NK-92 (cell line): ENCODE data around the gene FAM219A.

Experiments used
- DNase-seq: peaks from one replicate; lab custom pipeline; 2025; ENCODE audit not compliant: unreplicated experiment; lab: John Stamatoyannopoulos, UW

Gene FAM219A, protein sequence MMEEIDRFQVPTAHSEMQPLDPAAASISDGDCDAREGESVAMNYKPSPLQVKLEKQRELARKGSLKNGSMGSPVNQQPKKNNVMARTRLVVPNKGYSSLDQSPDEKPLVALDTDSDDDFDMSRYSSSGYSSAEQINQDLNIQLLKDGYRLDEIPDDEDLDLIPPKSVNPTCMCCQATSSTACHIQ

DNA sequence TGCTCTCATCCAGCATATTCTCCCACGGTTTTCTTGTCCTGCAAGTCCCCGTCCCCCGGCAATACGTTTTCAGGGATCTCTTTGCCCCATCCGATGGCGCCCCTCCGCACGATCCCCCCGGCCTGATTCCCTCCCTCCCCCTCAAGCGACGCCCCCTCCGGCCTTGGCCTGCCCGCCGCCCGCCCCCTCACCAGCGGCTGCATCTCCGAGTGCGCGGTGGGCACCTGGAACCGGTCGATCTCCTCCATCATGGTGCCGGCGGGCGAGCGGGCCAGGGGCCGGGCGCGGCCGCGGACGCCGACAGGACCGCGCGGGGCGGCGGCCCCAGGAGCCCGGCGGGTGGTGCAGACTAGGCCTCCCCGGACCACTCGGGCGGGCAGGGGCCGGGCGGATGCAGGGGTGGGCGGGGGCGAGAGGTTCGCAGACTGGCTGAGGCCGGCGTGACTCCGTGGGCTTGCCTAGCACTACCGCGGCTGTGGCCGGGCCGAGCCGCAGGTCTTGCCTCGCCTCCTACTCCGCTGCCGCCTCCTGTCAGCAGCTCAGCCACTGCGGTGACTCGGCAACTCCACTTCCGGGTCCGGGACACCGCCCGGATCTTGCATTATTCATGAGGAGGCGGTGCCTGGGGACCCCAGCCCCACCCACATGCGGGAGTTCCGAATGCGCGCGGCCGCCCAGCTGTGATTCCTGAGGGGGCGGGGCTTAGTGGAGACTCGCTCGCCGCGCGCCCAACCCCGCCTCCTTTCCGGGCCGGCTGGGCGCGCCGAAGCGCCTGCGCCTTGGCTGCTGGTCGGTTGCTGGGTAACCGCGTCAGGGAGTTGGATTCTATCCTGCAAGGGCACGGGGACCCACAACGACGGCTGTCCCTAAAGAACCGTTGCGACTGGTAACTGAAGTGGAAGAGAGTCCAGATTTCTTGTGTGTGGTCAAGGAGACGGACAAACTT lies at the start of gene FAM219A, which contains the start of gene DNAI1:
Gene FAM219A, minus strand, starts transcription at position 558 of the 946 bp plus-strand sequence. Its CDS starts 307 bp downstream, at position 251.
Gene DNAI1, plus strand, starts transcription at position 793 of the 946 bp plus-strand sequence. CDS start 201 bp downstream, outside the sequence.
- peak; percentile 89 for DNase-seq

DNA sequence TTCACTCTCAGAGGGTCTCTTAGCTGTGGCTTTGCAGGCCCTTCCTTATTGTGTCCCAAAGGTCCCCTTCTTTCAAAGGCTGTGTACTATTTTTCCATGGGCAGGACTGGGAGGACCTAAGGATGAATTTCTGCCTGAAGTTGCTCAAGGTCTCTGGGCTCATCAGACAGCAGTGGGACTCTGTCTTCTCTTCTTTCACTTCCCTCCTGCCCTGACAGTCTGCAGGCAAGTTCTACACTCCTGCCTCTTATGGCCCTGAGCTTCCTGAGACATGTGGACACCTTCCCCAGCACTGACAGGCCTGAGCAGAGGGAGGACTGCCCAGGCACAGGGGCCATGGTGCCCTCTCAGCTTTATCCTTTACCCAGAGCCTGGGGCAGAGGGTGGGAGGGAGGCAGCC lies 49.6 kb upstream of the FAM219A start:
- no peak for DNase-seq

DNA sequence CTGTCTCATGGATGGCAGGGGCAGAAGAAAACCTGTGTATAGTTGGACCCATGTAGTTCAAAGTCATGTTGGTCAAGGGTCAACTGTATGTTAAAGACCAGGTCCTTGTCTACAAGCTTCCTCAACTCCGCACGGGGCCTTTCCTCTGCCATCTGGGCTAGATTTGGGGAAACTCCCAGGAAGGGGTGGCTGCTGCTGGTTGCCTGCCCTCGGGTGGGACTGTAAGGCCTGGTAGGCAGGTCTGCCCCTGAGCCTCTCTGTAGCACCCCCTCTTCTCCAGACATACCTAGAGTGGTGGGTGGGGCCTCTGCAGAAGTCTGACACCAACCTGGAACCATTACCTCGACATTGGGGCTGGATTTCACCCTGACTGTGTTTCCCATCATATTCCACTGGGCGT lies 49.2 kb upstream of the FAM219A start:
- no peak for DNase-seq

DNA sequence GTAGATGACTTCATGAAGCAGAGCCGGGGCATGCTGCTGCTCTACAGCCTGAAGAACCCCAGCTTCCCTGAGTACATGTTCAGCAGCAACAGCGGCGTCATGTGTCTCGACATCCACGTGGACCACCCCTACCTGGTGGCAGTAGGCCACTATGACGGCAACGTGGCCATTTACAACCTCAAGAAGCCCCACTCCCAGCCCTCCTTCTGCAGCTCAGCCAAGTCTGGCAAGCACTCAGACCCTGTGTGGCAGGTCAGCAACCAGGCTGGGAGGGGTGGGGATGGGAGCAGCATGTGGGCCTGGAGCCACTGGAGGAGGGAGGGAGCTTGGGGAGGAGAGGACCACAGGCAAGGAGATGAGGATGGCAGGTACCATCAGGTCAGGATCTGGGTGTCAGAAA lies 48.3 kb upstream of the FAM219A start:
- no peak for DNase-seq

DNA sequence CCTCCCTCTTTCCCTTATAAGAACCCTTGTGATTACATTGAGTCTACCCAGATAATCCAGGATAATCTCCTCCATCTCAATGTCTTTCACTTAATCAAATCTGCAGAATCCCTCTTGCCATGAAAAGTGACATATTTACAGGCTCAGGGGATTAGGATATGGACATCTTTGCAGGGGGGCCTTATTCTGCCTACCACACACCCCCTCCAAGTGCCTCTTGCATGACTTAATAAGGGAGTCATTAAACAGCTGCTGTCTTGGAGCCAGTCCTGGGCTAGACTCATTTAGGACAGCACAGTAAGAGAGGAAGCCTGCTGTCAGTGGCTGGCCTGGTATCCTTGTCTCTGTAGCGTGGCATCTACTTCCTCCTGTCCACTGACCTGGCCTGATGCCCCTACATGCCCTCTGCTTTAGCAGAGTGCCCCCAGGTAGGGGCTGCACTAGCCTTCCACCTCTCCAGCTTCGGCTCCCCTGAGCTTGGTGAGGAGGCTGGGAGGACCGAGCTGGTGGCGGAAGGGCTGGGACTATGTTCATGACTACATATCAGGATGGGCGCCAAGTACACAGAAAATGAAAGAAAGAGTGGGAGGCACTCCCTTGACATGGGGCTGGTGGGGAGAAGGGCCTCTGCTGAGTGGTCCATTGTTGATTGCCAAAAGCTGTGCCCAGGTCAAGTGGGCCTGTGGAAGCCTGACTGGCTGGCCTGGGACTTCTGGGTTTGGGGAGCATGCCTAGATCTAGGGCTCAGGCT lies 47.2 kb upstream of the FAM219A start:
- DNase-seq = no peak

DNA sequence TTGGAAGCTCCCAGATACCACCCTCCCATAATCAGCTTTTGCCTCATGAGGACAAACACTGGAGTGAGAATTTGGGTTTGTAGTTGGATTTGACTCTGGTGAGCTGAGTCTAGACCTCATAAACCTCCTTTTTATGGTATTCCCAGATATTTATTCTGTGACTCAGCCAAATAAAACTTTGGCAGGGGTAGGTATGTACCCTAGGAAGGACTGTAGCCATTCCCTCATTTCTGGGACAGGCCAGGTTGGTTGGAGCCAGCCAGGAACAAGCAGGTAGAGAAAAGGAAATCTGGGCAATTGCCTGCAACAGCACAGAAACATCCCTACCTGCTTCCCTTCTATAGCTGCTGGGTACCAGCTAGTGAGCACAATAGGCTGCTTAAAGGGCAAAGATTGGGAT lies 45.0 kb upstream of the FAM219A start:
- DNase-seq = no peak

DNA sequence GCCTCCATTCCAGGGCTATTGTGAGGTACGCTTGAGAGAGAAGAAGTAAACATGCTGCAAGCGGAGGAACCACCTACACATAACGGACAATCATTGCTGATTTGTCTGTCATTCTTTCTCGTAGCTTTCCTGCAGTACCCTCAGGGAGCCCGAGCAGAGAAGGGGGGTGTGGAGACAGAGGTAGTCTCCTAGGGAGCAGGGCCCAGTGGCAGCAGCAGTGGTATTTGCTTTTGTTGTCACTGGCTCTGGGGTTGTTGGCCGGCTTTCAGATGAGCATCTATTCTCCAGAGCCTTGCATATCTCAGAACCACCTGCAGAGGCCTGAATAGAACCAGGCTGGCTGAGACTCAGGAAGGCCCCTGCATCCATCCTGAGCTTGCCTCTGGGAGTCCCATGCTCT lies 44.5 kb upstream of the FAM219A start:
- no peak for DNase-seq

DNA sequence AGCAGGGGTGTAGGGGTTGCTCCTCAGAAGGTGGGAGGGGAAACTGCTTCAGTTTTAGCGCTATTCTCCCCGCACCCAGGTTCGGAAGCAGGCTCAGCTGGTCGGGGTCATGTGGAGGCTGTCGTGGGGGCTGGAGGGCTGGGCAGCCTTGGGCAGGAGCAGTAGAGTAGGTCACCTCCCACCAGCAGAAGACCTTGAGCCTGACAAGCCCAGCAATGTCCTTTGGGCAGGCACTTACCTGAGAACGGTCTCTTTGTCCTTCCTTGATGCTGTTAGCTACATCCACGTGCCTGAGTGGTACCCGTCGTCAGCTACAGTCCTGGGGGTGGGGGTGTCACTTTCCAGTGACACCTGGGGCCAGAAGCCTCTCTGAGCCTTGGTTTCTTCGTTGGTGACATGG lies 44.1 kb upstream of the FAM219A start:
- no peak for DNase-seq

DNA sequence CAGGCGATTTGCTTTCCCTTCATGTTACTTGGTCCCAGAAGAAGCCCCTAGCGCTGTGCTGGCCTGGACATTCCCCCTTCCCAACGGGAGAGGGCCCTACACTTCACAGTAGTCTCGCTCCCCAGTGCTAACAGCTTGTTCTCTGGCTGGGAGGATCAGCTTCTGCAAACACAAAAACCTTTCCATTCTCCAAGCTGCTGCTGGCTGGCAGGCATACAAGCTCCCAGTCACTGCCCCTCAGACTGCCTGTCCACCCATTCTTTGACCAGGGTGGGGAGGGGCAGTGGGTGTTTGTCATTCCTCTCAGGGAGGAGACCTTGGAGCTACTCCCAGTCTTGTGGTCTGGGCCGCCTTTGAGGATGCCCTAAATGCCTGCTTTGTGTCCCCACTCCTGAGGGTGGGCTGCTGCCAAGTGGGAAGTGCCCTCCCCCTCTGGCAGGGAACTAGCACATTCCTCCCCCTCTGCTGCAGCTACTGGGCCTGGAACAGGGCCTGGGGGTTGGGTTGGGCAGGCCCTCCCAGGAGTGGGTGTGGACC lies 43.6 kb upstream of the FAM219A start:
- DNase-seq = no peak

DNA sequence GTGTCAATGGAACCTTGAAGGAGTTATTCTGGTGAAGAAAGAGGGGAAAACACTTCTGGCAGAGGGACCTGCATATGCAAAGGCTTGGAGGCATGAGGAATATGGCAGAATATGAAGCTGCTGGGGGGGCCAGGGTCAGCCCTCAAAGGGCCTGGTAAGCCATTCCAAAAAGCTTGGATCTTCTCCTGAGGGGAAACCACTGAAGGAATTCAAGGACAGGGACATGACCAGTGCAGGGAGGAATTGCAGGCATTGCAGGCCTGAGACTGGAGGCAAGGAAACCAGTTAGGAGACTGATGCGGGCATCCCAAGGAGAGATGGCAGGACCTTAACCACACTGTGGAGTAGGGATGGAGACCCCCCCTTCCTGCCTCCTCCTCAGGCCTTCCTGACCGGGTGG lies 43.0 kb upstream of the FAM219A start:
- DNase-seq = no peak

DNA sequence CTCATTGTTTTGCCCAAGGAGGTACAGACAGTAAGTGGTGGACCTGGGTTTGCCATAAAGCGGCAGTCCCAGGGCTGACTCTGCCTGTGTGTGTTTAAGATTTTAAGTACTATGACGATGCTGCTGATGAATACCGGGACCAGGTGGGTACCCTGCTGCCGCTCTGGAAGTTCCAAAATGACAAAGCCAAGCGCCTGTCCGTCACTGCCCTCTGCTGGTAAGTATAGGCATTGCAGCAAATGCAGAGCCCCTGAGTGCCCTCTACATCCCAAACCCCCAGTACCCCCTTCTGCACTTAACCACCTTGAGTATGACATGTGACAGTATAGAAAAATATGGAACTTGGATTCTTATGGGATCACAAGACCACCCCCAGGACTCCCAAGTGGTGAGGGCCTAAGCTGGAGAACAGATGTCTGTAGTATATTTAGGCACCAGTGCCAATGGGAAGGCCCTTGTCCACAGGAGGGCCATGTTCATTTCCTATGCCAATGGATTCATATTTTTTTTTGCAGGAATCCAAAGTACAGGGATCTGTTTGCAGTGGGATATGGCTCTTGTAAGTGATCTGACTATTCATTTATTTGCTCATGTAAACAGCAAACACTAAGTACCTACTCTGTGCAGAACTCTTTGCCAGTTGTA lies 42.4 kb upstream of the FAM219A start:
- DNase-seq = no peak

DNA sequence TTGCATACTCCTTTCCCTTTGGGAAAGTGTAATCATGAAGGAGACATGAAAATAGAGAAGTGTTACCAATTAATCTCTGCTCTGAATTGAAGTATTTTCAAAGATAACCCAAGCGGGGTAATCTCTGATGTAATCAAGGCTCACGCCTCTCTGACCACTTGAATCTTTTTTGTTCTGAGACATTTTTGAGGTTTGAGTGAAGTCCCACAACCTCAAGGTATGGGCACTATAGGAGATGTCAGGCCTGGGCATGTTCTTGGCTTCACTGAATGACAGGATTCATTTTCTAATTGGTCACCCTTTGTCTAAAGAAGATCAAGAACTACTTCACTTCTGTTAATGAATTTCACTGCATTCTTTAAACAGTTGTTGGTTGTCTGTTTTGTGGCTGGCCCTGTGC lies 40.7 kb upstream of the FAM219A start:
- no peak for DNase-seq

DNA sequence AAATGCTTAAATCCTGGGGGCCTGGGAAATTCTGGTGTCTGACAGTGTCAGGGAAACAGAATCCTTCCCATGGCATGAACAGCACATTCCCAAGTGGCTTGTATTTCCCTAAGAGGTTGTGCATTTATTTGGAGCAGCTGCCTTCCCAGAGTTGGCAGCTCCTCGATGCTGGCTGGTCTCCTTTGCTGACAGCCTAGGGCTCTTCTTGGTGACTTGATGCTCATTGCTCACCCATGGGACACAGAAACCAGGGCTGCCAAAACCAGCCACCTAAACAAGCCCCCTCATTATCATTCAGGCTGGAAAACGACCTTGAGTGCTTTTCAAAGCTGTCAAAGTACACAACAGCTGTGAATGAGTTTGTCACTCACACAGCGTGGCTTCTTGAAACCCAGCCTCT lies 40.2 kb upstream of the FAM219A start:
- no peak for DNase-seq

DNA sequence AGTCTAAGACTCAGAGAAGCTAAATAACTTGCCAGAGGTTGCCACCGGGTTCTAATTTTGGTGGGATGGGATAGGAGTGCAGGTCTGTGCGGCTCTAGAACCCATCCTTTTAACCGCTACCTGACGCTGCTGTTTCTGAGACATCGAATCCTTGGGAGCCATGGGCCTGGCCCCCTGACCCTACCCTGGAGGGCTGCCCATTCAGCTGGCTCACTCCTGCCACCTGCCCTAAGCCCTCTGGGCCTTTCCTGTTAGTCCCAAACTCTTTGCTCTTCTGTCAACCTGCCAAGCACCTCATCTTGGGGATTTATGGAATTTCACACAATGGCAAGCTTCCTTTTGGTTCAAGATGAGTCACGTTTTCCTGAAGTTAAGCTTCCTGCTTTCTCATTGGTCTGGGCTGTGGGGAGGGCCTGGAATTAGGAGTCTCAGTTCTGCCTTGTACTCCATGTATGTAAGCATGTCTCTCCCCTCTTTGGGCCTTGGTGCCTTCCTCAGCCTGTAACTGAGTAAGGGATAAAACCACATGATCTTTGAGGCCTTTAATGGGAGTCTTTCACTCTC lies 37.9 kb upstream of the FAM219A start:
- no peak for DNase-seq

DNA sequence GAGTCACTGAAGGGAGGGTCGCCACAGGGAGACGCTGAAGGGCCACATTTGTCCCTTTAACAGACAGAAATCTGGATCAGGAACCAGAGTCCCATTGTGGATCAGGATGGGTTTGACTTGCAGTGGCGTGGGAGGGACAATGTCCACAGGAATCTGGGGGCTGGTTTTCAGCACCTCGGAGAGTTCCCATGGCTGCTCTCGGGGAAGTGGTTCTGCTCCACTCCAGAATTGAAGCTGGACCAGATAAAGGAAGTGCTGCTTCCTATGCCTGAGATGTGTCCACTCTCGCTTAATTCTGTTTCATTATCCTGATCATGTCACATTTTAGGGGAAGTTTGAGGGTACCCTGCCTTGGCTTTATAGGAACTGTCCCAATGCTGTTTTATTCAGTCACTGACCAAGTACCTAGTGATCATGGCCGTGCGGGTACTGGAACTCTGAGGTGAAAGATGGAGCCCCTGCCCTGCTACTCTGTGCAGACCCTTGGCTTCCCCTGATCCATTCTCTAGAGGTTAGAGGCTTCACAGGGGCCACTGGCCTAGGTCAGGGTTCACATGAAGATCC lies 35.7 kb upstream of the FAM219A start:
- no peak for DNase-seq

DNA sequence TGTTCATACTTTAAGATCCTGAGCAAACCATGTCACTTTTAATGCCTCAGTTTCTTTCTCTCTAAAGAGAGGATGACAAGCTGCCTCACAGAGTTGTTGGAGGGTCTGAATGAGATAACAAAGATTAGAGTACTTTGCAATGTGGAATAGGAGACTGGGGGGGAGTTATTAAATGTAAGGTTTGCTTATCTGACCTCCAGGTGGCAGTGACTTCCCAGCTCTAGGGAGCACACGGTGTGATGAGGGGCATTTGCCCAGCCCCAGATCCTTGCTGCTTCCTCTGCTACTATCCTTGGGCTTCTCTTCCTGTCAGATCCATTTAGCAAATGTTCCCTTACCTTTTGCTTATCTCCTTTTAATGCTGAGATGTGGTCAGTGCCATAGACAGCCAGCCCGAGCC lies 33.7 kb upstream of the FAM219A start:
- DNase-seq = no peak

DNA sequence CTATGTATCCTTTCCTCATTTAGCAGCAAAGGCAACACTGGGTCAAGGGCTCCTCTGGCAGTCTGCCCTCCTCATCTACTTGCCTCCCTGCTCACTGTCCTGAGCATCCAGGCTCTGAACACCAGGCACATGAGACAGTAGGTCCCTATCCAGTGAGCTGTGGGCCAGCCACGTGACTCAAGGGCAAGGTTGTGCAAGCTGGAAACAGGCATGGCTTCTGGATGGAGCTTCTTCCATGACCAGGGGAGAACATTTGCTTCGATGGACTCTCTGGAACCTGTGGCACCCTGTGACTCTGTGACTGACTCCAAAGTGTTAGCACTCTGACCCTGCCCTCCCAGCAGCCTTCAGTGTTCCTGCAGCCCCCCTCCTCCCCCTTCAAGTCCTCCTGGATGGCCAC lies 33.2 kb upstream of the FAM219A start:
- DNase-seq = no peak

DNA sequence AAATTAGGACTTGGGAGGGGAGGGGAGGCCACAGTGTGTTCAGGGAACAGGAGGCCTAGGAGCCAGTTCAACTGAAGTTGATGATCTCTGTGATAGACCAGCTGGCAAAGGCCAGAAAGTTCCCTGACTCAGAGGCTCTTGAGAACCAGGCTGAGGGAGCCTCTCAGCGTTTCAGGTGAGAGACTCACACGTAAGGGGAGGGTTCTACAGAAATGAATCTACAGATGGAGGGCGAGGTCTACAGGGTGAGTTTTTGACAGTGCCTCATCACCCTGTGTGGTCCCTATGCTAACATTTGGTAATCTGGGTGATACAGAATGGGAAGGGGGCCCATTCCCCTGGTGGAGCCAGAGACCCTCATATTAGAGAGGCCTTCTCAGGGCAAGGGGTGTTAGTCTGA lies 32.4 kb upstream of the FAM219A start:
- DNase-seq = no peak

DNA sequence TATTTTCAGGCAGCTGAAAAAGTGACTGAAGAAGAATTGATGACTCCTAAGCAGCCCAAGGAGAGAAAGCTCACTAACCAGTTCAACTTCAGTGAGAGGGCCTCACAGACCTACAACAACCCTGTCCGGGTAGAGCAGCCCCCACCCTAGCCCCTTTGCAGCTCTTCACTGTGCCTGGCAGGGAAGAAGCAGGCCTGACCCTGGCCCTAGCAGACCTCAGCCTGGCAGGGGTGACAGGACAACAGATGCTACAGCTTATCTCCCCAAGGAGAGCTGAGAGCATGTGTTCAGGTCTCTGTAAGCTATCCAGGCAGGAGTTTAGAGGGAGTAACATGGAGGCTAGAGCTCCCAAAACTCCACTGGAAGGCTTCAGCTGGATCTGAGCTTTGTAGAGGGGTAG lies 32.0 kb upstream of the FAM219A start:
- DNase-seq = no peak

DNA sequence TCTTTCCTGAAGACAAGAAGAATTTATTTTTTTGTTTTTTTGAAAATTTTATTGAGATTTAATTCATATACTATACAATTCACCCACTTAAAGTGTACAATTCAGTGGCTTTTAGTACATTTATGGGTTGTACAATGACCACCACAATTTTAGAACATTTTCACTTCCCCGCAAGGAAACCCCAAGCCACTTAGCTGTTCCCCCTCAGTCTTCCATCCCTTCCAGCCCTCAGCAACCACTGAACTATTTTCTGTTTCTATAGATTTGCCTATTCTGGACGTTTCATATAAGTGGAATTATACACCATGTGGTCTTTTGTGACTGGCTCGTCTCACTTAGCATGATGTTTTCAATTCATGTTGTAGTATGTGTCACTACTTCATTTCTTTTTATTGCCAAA lies 28.2 kb upstream of the FAM219A start:
- no peak for DNase-seq
